Tibial artery (tissue), 4 donors: ENCODE results near the gene THRSP.
"Not testable (repeated sequence)": the region's sequence is repeated elsewhere in the genome, so short reads cannot be mapped to it uniquely, and the experiment has no call there.

Experiments used
- DNase-seq, 2 donors: peaks; one replicate each; pipeline ENCODE4 v3.0.0-alpha.2; 2019
- H3K27ac ChIP-seq, 2 donors: fragments of 200-600 bp; sonication (generic) in 1 of 2; 1 replicate in 1 of 2; 2 replicates in 1 of 2; pipeline ENCODE4 v1.5.1; 2018 to 2019; ENCODE audit warnings: mild to moderate bottlenecking in 1 of 2
- H3K27me3 ChIP-seq, 2 donors: fragments of 200-600 bp; sonication (generic) in 1 of 2; one replicate each; pipeline versions ENCODE4 v1.5.1 to v1.6.0; 2016 to 2019
- H3K36me3 ChIP-seq, 3 donors: fragments of 200-600 bp; sonication (generic) in 2 of 3; one replicate each; pipeline ENCODE4 v1.5.1; 2016 to 2019; ENCODE audit warnings: mild to moderate bottlenecking in 2 of 3
- H3K4me1 ChIP-seq, 4 donors: fragments of 200-600 bp; sonication (generic) in 2 of 4; 1 replicate in 3 of 4; 2 replicates in 1 of 4; pipeline ENCODE4 v1.5.1; 2016 to 2019
- H3K4me3 ChIP-seq, 2 donors: fragments of 200-600 bp; sonication (generic) in 1 of 2; 1 replicate in 1 of 2; 2 replicates in 1 of 2; pipeline ENCODE4 v1.5.1; 2018 to 2019; ENCODE audit warnings: mild to moderate bottlenecking in 2 of 2
- H3K9me3 ChIP-seq, 3 donors: fragments of 200-600 bp; sonication (generic) in 1 of 3; one replicate each; pipeline ENCODE4 v1.5.1; 2016 to 2019
- intact Hi-C: fragments of 100-400 bp; cut with DNase I; formaldehyde crosslinking; loops from one replicate; pipeline ENCODE4 v1.15.0; 2023; ENCODE audit warnings: low total_unique reads
- TF ChIP-seq, protein P1 (sequence below), 2 experiments: fragments of 200-600 bp in 1 of 2; fragments of 450-650 bp in 1 of 2; IDR thresholded peaks; one replicate each; pipeline ENCODE4 v1.5.1; 2017 to 2019; ENCODE audit warnings: antibody characterized with exemption in 2 of 2, mild to moderate bottlenecking in 1 of 2, moderate library complexity in 1 of 2

Gene THRSP

DNA sequence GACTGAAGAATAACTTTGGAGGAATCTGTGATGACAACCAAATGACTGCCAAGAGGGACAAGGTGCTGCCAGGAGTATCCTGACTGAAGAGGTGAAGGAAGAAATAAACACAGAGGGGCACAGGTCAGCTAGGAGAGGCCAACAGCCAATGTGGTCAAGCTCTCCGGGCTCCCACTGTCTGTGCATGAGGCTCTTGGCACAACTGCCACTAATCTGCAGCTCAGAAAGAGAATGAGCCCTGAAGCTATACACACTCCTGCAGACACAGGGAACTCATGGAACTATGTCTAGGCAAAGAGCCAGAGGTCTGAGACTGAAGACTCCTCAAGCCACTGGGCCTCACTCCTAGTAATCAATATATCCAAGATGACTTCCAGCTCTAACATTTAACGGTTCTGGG is 7.0 kb downstream of the THRSP start:
- intact Hi-C loops, result no loop called here
- H3K36me3 ChIP-seq, result peaks cover 34 to 51% (median 45%) of the 10 kb centered on the region in 3 donors
- H3K27me3 ChIP-seq, result no peaks in the 10 kb centered on the region
- no peak overlapping the region for H3K4me3 ChIP-seq
- peaks cover 0 to 10% (median 2%) of the 10 kb centered on the region in 4 donors for H3K4me1 ChIP-seq
- TF ChIP-seq, protein P1, sequence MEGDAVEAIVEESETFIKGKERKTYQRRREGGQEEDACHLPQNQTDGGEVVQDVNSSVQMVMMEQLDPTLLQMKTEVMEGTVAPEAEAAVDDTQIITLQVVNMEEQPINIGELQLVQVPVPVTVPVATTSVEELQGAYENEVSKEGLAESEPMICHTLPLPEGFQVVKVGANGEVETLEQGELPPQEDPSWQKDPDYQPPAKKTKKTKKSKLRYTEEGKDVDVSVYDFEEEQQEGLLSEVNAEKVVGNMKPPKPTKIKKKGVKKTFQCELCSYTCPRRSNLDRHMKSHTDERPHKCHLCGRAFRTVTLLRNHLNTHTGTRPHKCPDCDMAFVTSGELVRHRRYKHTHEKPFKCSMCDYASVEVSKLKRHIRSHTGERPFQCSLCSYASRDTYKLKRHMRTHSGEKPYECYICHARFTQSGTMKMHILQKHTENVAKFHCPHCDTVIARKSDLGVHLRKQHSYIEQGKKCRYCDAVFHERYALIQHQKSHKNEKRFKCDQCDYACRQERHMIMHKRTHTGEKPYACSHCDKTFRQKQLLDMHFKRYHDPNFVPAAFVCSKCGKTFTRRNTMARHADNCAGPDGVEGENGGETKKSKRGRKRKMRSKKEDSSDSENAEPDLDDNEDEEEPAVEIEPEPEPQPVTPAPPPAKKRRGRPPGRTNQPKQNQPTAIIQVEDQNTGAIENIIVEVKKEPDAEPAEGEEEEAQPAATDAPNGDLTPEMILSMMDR (IDR thresholded peaks at IDR 0.05), result no peak
- DNase-seq, result no peak
- no peaks in the 10 kb centered on the region for H3K9me3 ChIP-seq
- no peak overlapping the region for H3K27ac ChIP-seq

DNA sequence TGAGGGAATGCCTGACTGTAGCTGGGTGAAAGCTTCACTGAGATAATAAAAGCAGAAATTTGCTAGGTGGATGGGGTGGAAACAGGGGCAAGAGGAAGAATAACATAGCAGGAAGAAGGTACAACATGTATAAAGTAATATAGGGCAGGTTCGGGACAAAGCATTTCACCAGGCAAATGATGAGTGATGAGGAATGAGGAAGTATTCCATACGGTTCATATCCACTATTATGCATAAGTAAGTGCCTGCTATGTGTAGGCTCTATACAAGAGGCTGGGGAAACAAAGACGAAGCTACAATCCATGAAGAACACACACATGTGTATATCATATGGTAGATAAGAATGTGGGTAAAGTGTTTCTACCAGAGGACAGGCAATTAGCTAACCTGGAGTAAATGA is 8.1 kb downstream of the THRSP start:
- Histone ChIP-seq H3K9me3 (no peaks in the 10 kb centered on the region), H3K4me1 (peaks cover 0 to 19% (median 8%) of the 10 kb centered on the region in 4 donors), H3K27ac (no peak overlapping the region), H3K27me3 (no peaks in the 10 kb centered on the region), H3K36me3 (peaks cover 34 to 51% (median 45%) of the 10 kb centered on the region in 3 donors), H3K4me3 (no peak overlapping the region)
- DNase-seq, result no peak
- intact Hi-C loops, result no loop called here
- TF ChIP-seq, protein P1 (IDR thresholded peaks at IDR 0.05), result no peak

DNA sequence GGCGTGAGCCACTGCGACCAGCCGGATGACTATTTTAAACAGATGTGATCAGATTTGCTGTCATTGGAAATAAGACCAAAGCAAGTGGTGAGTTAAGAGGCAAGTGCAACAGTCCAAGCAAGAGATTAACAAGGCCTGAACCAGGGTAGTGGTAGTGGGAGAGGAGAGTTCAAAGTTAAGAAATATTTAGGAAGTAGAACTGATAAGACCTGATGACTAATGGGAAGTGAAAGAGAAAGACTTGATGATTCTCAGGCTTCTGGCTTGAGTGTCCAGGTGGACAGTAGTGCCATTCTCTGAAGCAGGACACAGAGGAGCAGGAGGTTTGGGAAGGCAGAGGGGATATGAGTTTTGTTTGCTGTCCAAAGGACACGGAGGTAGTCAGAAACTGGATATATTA is 8.8 kb downstream of the THRSP start:
- Histone ChIP-seq H3K4me1 (peaks cover 0 to 27% (median 15%) of the 10 kb centered on the region in 4 donors), H3K9me3 (no peaks in the 10 kb centered on the region), H3K36me3 (peaks cover 34 to 46% (median 42%) of the 10 kb centered on the region in 3 donors), H3K4me3 (no peak overlapping the region), H3K27me3 (no peaks in the 10 kb centered on the region), H3K27ac (no peak overlapping the region)
- no peak for DNase-seq
- intact Hi-C loops, result no loop called here
- TF ChIP-seq, protein P1 (IDR thresholded peaks at IDR 0.05), result no peak

DNA sequence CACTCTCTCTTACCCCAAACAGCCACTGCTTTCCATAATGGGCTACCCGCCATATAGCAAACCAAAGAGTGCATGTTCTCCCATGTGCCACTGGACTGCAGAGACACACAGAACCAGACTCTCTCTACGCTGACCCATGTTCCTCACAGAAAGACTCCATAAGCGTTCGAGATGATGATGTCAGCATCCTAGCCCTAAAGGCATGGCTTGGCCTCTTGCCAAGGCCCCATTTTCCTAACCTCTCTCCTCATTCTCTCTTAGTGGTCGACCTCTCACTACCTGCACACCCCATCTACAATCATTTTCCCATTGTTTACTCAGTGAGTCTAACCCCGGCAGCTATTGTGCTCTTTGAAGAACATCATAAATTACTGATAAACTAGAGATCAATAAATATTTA is 11.1 kb downstream of the THRSP start:
- Histone ChIP-seq H3K27ac (no peak overlapping the region), H3K36me3 (peaks cover 19 to 28% (median 28%) of the 10 kb centered on the region in 3 donors), H3K4me1 (peaks cover 0 to 41% (median 28%) of the 10 kb centered on the region in 4 donors), H3K4me3 (no peak overlapping the region), H3K9me3 (no peaks in the 10 kb centered on the region), H3K27me3 (no peaks in the 10 kb centered on the region)
- TF ChIP-seq, protein P1 (IDR thresholded peaks at IDR 0.05), result no peak
- intact Hi-C loops, result no loop called here
- no peak for DNase-seq

DNA sequence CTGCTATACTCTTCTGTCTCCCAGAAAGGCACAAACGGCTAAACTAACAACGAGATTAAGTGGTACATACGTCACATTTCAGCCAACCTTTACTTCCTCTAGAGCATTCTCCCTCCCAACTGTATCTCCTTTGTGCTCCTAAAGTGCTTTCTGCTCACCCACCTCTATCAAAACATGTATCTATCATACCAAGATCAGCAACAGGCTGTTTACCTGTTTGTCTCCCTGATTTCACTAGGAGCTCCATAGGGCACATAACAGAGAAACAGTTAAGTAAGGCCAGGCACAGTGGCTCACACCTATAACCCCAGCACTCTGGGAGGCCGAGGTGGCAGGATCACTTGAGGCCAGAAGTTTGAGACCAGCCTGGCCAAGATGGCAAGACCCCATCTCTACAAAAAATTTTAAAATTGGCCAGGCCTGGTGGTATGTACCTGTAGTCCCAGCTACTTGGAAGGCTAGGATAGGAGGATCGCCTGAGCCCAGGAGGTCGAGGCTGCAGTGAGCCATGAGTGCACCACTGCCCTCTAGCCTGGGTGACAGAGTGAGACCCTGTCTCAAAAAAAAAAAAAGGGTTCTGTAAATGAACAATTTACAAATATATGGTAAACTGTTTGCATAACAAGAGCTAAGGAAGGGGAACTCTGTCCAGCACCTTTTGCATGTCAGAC is 13.2 kb downstream of the THRSP start:
- Histone ChIP-seq H3K9me3 (no peaks in the 10 kb centered on the region), H3K27ac (no peak overlapping the region), H3K4me1 (peaks cover 0 to 46% (median 32%) of the 10 kb centered on the region in 4 donors), H3K27me3 (no peaks in the 10 kb centered on the region), H3K4me3 (no peak overlapping the region), H3K36me3 (peaks cover 6 to 9% (median 9%) of the 10 kb centered on the region in 3 donors)
- TF ChIP-seq, protein P1 (IDR thresholded peaks at IDR 0.05), result no peak
- DNase-seq, result no peak
- intact Hi-C loops, result no loop called here

DNA sequence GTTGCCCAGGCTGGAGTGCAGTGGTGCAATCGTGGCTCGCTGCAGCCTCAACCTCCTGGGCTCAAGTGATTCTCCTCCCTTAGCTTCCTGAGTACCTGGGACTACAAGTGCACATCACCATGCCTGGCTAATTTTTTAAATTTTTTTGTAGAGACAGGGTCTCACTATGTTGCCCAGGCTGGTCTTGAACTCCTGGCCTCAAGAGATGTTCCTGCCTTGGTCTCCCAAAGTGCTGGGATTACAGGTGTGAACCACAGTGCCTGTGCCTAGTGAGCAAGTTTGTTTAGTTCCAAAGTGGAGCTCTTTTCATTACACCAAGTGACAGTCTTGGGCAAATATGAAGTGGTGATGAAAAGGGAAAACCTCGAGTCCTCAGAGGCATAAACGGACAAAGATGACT is 13.9 kb downstream of the THRSP start:
- Histone ChIP-seq H3K4me1 (peaks cover 0 to 46% (median 32%) of the 10 kb centered on the region in 4 donors), H3K4me3 (peak overlapping the region in 1 of 2 donors; percentile 90)
- H3K27me3 ChIP-seq, intact Hi-C loops, H3K36me3 ChIP-seq, H3K9me3 ChIP-seq, DNase-seq, H3K27ac ChIP-seq: not testable (repeated sequence)
